Right cardiac atrium (tissue), 5 donors: ENCODE data around the gene SMS. TPM values are rescaled to one million over a fixed set of nuclear protein-coding genes. Genes with fewer than 3 reads are reported as not detected.

ENCODE experiments used
- ATAC-seq, 2 donors: fragments of 200-7000 bp; cut with Tn5 transposase; one replicate each; pipeline versions ENCODE4 v1.8.0 to v1.9.1; 2020; ENCODE audit warnings: moderate library complexity in 2 of 2, mild to moderate bottlenecking in 1 of 2
- DNase-seq, 3 donors: peaks; one replicate each; pipeline ENCODE4 v3.0.0-alpha.2; 2020
- H3K27ac ChIP-seq: one replicate; pipeline ENCODE4 v1.5.1; 2013; ENCODE audit warnings: mild to moderate bottlenecking, low read length, control low read depth, moderate library complexity
- H3K27me3 ChIP-seq: one replicate; pipeline ENCODE4 v1.6.1; 2013; ENCODE audit not compliant: control insufficient read depth, insufficient read depth
- H3K4me1 ChIP-seq: one replicate; pipeline ENCODE4 v1.6.1; 2013; ENCODE audit warnings: low read length; ENCODE audit not compliant: control insufficient read depth, insufficient read depth
- H3K4me3 ChIP-seq: one replicate; pipeline ENCODE4 v1.5.1; 2013; ENCODE audit warnings: low read length, control low read depth
- H3K9me3 ChIP-seq: one replicate; pipeline ENCODE4 v1.6.1; 2013; ENCODE audit warnings: low read length; ENCODE audit not compliant: control insufficient read depth
- WGBS: extraction: QIAGEN DNeasy Blood & Tissue Kit; methylation state at CpG from one replicate; pipeline ENCODE4 v1.1.7; 2013; 5-methylcytosine and 5-hydroxymethylcytosine counted together
- intact Hi-C, 4 donors: fragments of 100-400 bp; cut with DNase I; formaldehyde crosslinking; loops; one replicate each; pipeline versions ENCODE4 v1.11.0 to v1.14.0; 2022 to 2023
- polyA plus RNA-seq: library from polyadenylated mRNA; stranded (reverse); fragments of 200-250 nt; gene quantifications from one replicate; pipeline ENCODE4 v1.2.3, GENCODE V29; 2013
- total RNA-seq, 4 donors: library from RNA; stranded (reverse); fragmentation: NEBNext Ultra II Directional; extraction: Animal tissue kit (Norgen Biotek cat#: 25700); gene quantifications; one replicate each; pipeline ENCODE4 v1.2.1, GENCODE V29; 2021
- donor health status: healthy with polysubstance abuse.
- donor health status: DM: no; HTN: yes; CAD: no.
- donor health status: DM: no; HTN: no; CAD: no.
- donor health status: DM: no; HTN: yes; CAD: no; lungs with severe emphysema.
- donor health status: DM: yes; HTN: yes; CAD: no.

SMS gene
- total and polyA plus RNA-seq, 5 donors, result 44.7 to 62.8 (median 55.6) TPM

GRCh38 chrX:21978346-21978745 lies 37.8 kb downstream of the SMS start:
- no peaks in the 10 kb centered on the region for H3K4me1 ChIP-seq
- DNase-seq (no peak), ATAC-seq (no peak)
- no peak overlapping the region for H3K27ac ChIP-seq
- no peak overlapping the region for H3K4me3 ChIP-seq
- intact Hi-C loops, result no loop called here
- H3K9me3 ChIP-seq, result no peaks in the 10 kb centered on the region
- WGBS, result 97% methylated on average over 5 of the region's 5 CpGs
- no peaks in the 10 kb centered on the region for H3K27me3 ChIP-seq

DNA sequence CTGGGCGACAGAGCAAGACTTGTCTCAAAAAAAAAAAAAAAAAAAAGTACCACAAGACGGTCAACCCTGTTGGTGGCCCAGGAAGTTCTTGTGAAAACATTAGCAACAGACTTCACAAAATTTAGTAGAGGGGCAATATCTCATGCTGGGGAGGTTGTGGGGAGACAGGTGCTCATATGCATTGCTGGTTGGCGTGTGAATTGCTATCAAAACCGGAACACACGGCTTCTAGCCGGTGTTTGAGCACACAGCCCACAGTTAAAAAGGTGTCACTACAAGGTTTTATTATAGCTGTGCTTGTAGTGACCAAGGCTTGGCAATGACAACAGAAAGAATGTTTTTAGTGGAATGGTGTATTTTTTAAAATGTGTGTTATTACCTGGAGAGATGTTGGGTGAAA lies 41.8 kb downstream of the SMS start:
- Histone ChIP-seq H3K4me3 (no peak overlapping the region), H3K4me1 (no peaks in the 10 kb centered on the region), H3K27ac (no peak overlapping the region), H3K9me3 (no peaks in the 10 kb centered on the region), H3K27me3 (no peaks in the 10 kb centered on the region)
- DNase-seq, result no peak
- ATAC-seq, result no peak
- intact Hi-C loops, result no loop called here
- 92% methylated on average over 6 of the region's 6 CpGs for WGBS

DNA sequence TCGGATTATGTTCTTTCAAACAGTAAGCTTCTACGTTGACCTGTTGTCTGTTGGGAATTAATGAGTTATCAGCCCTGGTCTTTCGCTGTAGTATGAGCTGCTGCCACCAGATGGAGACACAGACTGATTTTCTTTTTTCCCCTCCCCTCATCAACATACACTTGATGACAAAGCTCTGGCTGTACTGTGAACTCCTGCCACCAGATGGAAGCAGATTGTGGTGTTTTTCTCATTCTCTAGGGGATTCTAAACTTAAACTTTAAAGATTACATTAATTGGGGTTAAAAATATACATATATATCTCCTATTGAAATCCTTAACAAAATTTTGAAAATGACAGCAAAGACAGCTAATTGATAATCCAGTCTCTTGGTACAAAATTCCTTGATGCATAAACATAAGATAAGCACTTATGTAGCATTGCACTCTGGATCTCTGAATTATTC lies 44.8 kb downstream of the SMS start:
- ATAC-seq (peak; percentile 71 to 91), DNase-seq (peak; percentile 36 to 68 (median 51))
- Histone ChIP-seq H3K9me3 (no peaks in the 10 kb centered on the region), H3K27me3 (no peaks in the 10 kb centered on the region), H3K4me3 (no peak overlapping the region), H3K4me1 (no peaks in the 10 kb centered on the region), H3K27ac (no peak overlapping the region)
- intact Hi-C loops, result no loop called here
- 18% methylated on average over 3 of the region's 3 CpGs for WGBS

DNA sequence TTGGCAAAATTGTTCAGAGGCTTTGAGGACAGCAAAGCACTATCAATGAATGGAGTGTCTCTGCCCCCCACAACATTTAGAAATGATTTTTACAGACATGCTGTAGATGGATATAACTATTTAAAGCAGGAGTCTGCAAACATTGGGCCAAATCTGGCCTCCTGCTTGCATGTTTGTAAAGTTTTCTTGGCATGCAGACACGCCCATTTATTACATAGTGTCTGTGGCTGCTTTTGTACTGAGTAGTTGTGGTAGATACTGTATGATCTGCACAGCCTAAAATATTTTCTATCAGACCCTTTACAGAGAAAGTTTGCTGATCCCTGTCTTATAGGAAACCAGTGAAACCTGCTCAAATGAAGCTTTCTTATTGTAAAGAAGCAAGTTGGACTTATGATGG lies 46.1 kb downstream of the SMS start:
- H3K27me3 ChIP-seq, result no peaks in the 10 kb centered on the region
- no peak overlapping the region for H3K27ac ChIP-seq
- no peaks in the 10 kb centered on the region for H3K4me1 ChIP-seq
- no peaks in the 10 kb centered on the region for H3K9me3 ChIP-seq
- DNase-seq, result no peak
- WGBS, result 64% methylated on average over 1 of the region's 1 CpG
- intact Hi-C loops, result no loop called here
- no peak for ATAC-seq
- H3K4me3 ChIP-seq, result no peak overlapping the region

DNA sequence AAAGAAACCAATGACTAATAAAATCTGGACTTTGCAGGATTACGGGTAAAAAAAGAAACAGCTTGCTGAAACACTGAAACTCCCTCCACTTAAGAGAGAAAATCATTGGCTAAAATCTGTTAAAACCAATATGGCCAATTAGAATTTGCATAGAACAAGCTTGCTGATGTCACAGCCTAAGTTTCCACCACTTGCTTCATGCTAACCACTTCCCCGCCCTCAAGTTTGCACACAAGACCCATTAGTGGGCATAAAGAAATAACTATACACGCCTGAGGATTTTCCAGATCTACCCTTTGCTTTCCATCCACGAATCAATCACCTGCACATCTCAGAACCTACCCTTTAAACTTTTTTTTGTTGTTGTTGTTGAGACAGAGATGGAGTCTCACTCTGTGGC lies 48.9 kb downstream of the SMS start:
- no peak overlapping the region for H3K4me3 ChIP-seq
- H3K27me3 ChIP-seq, result no peaks in the 10 kb centered on the region
- DNase-seq (no peak), ATAC-seq (no peak)
- no peak overlapping the region for H3K27ac ChIP-seq
- intact Hi-C loops, result no loop called here
- 93% methylated on average over 4 of the region's 4 CpGs for WGBS
- no peaks in the 10 kb centered on the region for H3K4me1 ChIP-seq
- H3K9me3 ChIP-seq, result no peaks in the 10 kb centered on the region

DNA sequence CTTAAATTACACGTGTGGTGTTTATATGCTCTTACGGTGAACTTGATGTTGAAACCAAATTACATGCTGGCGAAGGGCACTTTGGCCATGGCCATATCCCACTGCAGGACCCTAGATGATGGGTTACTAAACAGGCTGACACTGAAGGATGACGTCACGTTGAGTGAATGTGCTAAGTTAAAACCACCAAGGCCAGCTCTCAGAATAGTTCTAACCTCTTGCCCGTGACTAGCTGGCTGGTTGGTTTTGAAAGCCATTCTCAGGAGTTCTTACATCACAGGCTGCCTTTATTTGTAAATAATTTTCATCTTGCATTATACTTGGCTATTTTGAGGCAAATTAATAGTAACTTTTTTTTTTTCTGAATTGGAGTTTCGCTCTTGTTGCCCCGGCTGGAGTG lies 50.3 kb downstream of the SMS start:
- H3K9me3 ChIP-seq, result no peaks in the 10 kb centered on the region
- H3K27me3 ChIP-seq, result no peaks in the 10 kb centered on the region
- H3K4me3 ChIP-seq, result no peak overlapping the region
- H3K27ac ChIP-seq, result no peak overlapping the region
- no peak for ATAC-seq
- H3K4me1 ChIP-seq, result no peaks in the 10 kb centered on the region
- DNase-seq, result no peak
- intact Hi-C loops, result no loop called here
- WGBS, result 84% methylated on average over 8 of the region's 8 CpGs

- H3K4me1 ChIP-seq, result no peaks in the 10 kb centered on the region
- no peaks in the 10 kb centered on the region for H3K27me3 ChIP-seq
- H3K9me3 ChIP-seq, result no peaks in the 10 kb centered on the region
- no peak overlapping the region for H3K27ac ChIP-seq
- ATAC-seq, result no peak
- DNase-seq, result no peak
- no peak overlapping the region for H3K4me3 ChIP-seq
- WGBS, result 96% methylated on average over 3 of the region's 3 CpGs
- intact Hi-C loops, result no loop called here
These were observed 51.0 kb downstream of the SMS start for GRCh38 chrX:21991504-21991903.

GRCh38 chrX:21993265-21993664 lies 52.8 kb downstream of the SMS start:
- Histone ChIP-seq H3K27me3 (no peaks in the 10 kb centered on the region), H3K4me1 (no peaks in the 10 kb centered on the region), H3K4me3 (no peak overlapping the region), H3K27ac (no peak overlapping the region), H3K9me3 (no peaks in the 10 kb centered on the region)
- WGBS, result 55% methylated on average over 8 of the region's 8 CpGs
- ATAC-seq (peak; percentile 14 to 46), DNase-seq (peak in 1 of 3 donors; percentile 42)
- intact Hi-C loops, result no loop called here

- no peak overlapping the region for H3K27ac ChIP-seq
- ATAC-seq, result peak in 1 of 2 donors; percentile 60
- intact Hi-C loops, result no loop called here
- no peak for DNase-seq
- H3K4me3 ChIP-seq, result no peak overlapping the region
- 78% methylated on average over 10 of the region's 10 CpGs for WGBS
- H3K9me3 ChIP-seq, result no peaks in the 10 kb centered on the region
- no peaks in the 10 kb centered on the region for H3K4me1 ChIP-seq
- no peaks in the 10 kb centered on the region for H3K27me3 ChIP-seq
These were observed 56.5 kb downstream of the SMS start for GRCh38 chrX:21996872-21997455.

DNA sequence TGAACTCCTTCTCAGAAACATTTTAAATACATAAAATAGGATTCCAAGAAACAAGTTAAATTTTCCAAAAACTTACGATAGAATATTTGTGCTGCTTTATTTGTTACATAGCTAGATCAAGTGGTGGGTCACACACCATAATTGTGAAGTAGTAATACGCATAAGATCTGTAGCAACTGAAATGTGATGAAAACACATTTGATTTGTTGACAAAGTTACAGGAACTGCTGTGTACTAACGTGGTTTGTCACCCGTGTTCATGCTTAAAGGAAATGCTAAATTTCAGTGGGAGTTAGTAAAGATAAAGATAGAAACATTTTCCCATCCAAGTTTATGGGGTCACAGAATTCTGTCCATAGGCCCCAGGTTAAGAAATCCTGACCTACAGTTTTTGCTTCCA lies 57.5 kb downstream of the SMS start:
- Histone ChIP-seq H3K27ac (no peak overlapping the region), H3K27me3 (no peaks in the 10 kb centered on the region), H3K9me3 (no peaks in the 10 kb centered on the region), H3K4me1 (no peaks in the 10 kb centered on the region), H3K4me3 (no peak overlapping the region)
- intact Hi-C loops, result no loop called here
- DNase-seq, result no peak
- no peak for ATAC-seq
- WGBS, result 58% methylated on average over 4 of the region's 4 CpGs

GRCh38 chrX:22004866-22005265 lies 64.4 kb downstream of the SMS start:
- WGBS, result 92% methylated on average over 10 of the region's 10 CpGs
- Histone ChIP-seq H3K27me3 (no peaks in the 10 kb centered on the region), H3K9me3 (no peaks in the 10 kb centered on the region), H3K4me1 (no peaks in the 10 kb centered on the region), H3K4me3 (no peak overlapping the region), H3K27ac (no peak overlapping the region)
- DNase-seq (no peak), ATAC-seq (no peak)
- intact Hi-C loops, result no loop called here

DNA sequence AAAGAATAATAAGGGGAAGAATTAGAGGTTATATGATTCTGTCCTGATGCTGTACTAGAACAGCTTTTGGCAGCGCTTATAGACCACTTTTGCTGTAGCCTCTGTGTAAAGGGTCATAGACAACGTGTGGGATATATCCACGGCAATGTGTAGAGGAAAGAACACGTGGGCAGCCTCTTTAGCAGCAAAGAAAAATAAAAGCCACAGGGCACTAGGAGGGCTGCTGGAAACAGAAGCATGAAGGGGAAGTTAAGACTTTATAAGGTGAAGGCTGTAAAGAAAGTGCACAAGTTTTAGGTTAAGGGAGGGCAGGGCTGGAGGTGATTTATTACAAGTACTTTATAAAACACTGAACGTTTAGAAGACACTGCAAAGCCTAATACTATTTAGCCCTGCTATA lies 71.5 kb downstream of the SMS start:
- DNase-seq (no peak), ATAC-seq (no peak)
- Histone ChIP-seq H3K9me3 (no peaks in the 10 kb centered on the region), H3K27me3 (no peaks in the 10 kb centered on the region), H3K4me3 (no peak overlapping the region), H3K27ac (no peak overlapping the region), H3K4me1 (no peaks in the 10 kb centered on the region)
- WGBS, result 59% methylated on average over 5 of the region's 5 CpGs
- intact Hi-C loops, result no loop called here
